Nephron (organoid): ENCODE results near the gene CASP5.
"Not testable (repeated sequence)": the region's sequence is repeated elsewhere in the genome, so short reads cannot be mapped to it uniquely, and the experiment has no call there.

Experiments used
- H3K27ac Mint-ChIP-seq, 3 experiments: 2 replicates each; pipeline ENCODE4 v1.8.0; 2020; ENCODE audit warnings: mixed read lengths in 3 of 3, mild to moderate bottlenecking in 2 of 3, moderate library complexity in 1 of 3
- H3K27me3 Mint-ChIP-seq: 2 replicates; pipeline ENCODE4 v1.8.0; 2021; ENCODE audit warnings: low read depth, mild to moderate bottlenecking, moderate library complexity, mixed read lengths
- H3K36me3 Mint-ChIP-seq: 2 replicates; pipeline ENCODE4 v1.8.0; 2020; ENCODE audit warnings: low read depth, mixed read lengths
- H3K4me1 Mint-ChIP-seq: 2 replicates; pipeline ENCODE4 v1.8.0; 2020; ENCODE audit warnings: mixed read lengths
- H3K4me3 Mint-ChIP-seq, 3 experiments: 2 replicates each; pipeline ENCODE4 v1.8.0; 2020; ENCODE audit warnings: mild to moderate bottlenecking in 3 of 3, mixed read lengths in 3 of 3, moderate library complexity in 2 of 3
- H3K9me3 Mint-ChIP-seq: 2 replicates; pipeline ENCODE4 v1.8.0; 2020; ENCODE audit warnings: mixed read lengths
- TF ChIP-seq, protein P1 (sequence below), 3 experiments: fragments of 200-600 bp; sonication (generic); IDR thresholded peaks; one replicate each; pipeline ENCODE4 v1.5.0; 2021; ENCODE audit warnings: antibody characterized with exemption in 3 of 3; ENCODE audit not compliant: unreplicated experiment in 3 of 3

Gene CASP5

DNA sequence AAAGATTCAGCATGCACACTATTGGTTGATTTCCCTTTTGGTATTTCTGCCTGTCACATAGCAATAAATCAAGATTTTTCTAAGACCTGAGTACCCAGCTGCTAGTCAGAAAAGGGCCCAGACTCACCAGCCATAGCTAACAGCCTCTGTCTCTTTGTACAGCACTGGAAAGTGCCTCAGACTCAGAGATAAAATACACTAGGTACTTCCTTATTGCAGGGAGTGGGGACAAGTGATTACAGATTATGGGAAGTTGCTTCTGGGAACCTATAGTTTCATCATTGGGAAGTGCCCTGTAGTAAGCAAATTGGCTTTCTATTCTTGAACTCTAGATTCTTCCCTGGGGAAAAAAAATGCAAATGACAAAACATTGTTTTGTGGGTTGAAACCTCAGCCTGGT lies at the start of gene CASP5:
Gene CASP5 (minus strand): TSS at position 166 of the 400 bp plus-strand sequence. CDS start 32 bp downstream, at position 134.
- TF ChIP-seq, protein P1, sequence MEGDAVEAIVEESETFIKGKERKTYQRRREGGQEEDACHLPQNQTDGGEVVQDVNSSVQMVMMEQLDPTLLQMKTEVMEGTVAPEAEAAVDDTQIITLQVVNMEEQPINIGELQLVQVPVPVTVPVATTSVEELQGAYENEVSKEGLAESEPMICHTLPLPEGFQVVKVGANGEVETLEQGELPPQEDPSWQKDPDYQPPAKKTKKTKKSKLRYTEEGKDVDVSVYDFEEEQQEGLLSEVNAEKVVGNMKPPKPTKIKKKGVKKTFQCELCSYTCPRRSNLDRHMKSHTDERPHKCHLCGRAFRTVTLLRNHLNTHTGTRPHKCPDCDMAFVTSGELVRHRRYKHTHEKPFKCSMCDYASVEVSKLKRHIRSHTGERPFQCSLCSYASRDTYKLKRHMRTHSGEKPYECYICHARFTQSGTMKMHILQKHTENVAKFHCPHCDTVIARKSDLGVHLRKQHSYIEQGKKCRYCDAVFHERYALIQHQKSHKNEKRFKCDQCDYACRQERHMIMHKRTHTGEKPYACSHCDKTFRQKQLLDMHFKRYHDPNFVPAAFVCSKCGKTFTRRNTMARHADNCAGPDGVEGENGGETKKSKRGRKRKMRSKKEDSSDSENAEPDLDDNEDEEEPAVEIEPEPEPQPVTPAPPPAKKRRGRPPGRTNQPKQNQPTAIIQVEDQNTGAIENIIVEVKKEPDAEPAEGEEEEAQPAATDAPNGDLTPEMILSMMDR (IDR thresholded peaks at IDR 0.05; ENCODE audit: unreplicated experiment in 3 of 3): no peak
- H3K4me1 Mint-ChIP-seq: no peaks in the 10 kb centered on the region
- no peak within 1 kb of the TSS for H3K4me3 Mint-ChIP-seq
- no peaks in the 10 kb centered on the region for H3K36me3 Mint-ChIP-seq
- peaks cover 2% of the 10 kb centered on the region for H3K9me3 Mint-ChIP-seq
- H3K27ac Mint-ChIP-seq: no peak within 1 kb of the TSS
- H3K27me3 Mint-ChIP-seq: no peaks in the 10 kb centered on the region

DNA sequence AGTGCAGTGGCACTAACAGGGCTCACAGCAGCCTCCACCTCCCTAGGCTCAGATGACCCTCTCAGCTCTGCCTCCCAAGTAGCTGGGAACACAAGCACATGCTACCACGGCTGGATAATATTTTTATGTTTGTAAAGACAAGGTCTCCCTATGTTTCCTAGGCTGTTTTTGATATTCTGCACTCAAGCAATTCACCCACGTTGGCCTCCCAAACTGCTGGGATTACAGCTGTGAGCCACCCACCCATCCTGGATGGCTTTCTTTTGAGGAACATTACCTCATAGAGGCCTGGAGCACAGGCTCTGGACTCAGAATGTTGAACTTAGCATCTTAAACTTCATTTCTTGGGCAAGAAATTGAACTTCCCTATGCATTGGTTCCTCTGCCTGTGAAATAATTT lies 49.1 kb upstream of the CASP5 start:
- H3K4me1 Mint-ChIP-seq, H3K4me3 Mint-ChIP-seq, H3K27me3 Mint-ChIP-seq, H3K9me3 Mint-ChIP-seq, H3K36me3 Mint-ChIP-seq, H3K27ac Mint-ChIP-seq: not testable (repeated sequence)

DNA sequence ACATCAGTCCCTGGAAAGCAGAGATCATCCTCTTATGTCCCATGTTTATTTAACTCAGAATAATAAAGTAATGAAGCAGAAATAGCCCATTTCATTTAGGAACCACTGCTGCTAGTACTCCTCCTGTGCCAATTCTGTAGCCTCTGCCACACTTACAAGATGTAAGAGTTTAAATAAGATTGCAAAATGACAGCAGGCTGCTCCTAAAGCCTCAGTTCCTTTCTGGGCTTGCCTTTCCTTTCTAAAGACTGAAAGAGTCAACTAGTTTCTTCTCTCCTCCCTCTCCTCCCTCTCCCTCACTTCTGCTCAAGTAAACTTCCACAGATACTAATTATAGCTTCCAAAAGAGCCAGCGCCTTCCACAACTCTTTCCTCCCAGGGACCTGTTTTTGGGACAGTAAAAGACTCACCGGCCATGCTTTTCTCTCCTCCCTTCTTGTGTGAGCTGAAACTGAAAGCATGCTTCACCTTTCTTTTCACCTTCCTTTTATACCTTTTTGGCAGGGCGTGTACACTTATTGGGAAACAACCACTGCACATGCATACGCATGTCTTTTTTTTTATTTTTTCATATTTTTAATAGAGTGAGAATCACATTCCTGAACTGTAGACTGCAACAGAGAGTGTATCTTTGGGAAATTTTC lies 48.2 kb upstream of the CASP5 start:
- Mint-ChIP-seq H3K27ac (no peak overlapping the region), H3K27me3 (no peaks in the 10 kb centered on the region), H3K4me3 (no peak overlapping the region), H3K36me3 (no peaks in the 10 kb centered on the region), H3K4me1 (no peaks in the 10 kb centered on the region), H3K9me3 (no peaks in the 10 kb centered on the region)
- TF ChIP-seq, protein P1 (IDR thresholded peaks at IDR 0.05; ENCODE audit: unreplicated experiment in 3 of 3): no peak

DNA sequence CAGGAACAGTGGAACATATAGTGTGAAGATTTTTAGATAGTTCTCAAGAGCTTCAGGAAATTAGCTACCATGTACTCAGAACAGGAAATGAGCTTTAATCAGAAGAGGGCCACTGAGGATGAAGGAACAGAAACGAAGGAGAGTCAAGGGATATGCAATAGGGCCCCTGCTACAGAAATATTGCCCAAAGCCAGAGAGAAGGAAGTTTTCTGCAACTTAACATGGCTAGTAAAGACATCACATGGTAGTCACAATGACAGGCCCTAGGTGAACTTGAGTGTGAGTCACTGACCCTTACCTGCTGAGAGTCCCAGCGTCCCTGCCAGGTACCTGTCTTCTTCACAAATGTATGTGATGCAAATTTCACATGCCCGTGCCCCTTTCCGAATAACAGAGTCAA lies 47.3 kb upstream of the CASP5 start:
- H3K27ac Mint-ChIP-seq: no peak overlapping the region
- H3K27me3 Mint-ChIP-seq: no peaks in the 10 kb centered on the region
- H3K36me3 Mint-ChIP-seq: no peaks in the 10 kb centered on the region
- no peak overlapping the region for H3K4me3 Mint-ChIP-seq
- H3K4me1 Mint-ChIP-seq: no peaks in the 10 kb centered on the region
- TF ChIP-seq, protein P1 (IDR thresholded peaks at IDR 0.05; ENCODE audit: unreplicated experiment in 3 of 3): no peak
- H3K9me3 Mint-ChIP-seq: no peaks in the 10 kb centered on the region

DNA sequence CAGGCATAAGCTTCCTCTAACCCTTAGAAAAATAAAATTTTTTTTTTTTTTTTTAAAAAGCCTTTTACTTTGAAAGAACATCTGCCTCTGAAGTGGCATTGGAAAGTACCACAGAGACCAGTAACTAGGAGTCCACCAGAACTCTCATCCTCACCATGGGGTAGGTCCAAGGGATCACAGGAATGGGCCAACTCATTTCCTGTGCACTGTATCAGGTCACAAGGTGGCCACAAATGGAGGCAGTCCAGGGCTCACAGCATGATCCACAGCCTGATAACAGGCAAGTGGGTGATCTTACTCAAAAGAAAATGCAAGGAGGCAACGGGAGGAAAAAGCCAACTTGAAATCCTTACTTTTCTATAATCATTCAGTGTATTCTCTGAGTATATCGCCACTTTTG lies 46.8 kb upstream of the CASP5 start:
- not testable (repeated sequence) for H3K4me3 Mint-ChIP-seq, H3K9me3 Mint-ChIP-seq, H3K36me3 Mint-ChIP-seq, H3K27me3 Mint-ChIP-seq, H3K4me1 Mint-ChIP-seq, H3K27ac Mint-ChIP-seq

DNA sequence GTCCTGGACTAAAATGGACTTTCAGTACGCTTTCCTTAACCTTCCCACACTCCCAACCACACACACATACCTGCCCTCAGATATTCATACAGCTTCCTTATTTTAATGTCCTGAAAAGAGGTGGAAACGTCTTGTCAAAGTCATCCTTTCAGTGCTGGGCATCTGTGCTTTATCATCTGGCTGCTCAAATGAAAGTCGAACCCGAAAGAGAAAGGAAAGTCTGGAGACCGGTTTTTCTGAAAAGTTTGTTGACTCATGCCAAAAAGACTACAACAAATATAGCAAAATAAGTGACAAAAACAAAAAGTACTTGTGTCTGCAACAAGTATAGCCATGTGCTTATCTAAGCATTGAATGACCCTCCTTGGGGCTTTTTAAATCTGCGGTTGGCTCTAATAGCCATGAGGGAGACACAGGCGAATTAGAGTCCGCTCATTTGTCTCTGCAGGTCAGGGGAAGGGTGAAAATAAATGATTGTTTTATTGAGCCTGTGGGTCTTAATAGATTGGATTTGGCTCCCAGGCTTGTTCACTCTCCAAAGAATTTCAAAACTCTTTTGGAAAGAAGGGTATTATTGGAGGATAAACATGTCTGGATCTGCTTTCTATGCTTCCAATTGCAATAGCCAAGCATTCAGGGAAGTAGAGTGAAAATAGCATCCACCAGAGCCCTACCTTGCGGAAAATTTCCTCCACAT lies 40.4 kb upstream of the CASP5 start:
- H3K9me3 Mint-ChIP-seq, H3K27me3 Mint-ChIP-seq, H3K4me3 Mint-ChIP-seq, H3K27ac Mint-ChIP-seq, H3K36me3 Mint-ChIP-seq, H3K4me1 Mint-ChIP-seq: not testable (repeated sequence)

DNA sequence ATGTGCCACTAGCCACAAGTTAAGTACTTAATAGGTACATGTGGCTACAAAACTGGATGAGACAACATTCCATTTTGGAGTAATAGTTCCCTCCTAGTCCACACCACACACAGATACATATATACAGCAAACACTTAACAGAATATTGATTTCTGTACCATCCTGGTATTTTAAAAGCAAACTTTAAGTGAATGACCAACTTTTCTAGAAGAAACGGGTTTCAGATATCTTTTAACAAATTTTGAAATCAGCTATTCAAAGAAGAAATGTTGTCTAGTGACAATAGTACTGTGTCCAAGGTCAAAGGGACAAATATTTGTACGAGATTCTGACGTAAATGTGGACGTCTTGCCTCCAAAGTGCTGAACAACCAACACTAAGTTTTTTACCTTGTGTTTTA lies 34.5 kb upstream of the CASP5 start:
- no peaks in the 10 kb centered on the region for H3K27me3 Mint-ChIP-seq
- H3K9me3 Mint-ChIP-seq: no peaks in the 10 kb centered on the region
- H3K36me3 Mint-ChIP-seq: no peaks in the 10 kb centered on the region
- TF ChIP-seq, protein P1 (IDR thresholded peaks at IDR 0.05; ENCODE audit: unreplicated experiment in 3 of 3): no peak
- H3K27ac Mint-ChIP-seq: no peak overlapping the region
- no peak overlapping the region for H3K4me3 Mint-ChIP-seq
- no peaks in the 10 kb centered on the region for H3K4me1 Mint-ChIP-seq
